Endothelial cell (in vitro differentiated cells): Measurements from ENCODE around the gene CDH22. TPM values are rescaled to one million over a fixed set of nuclear protein-coding genes. Genes with fewer than 3 reads are reported as not detected.

Experiments used
- DNase-seq: peaks from one replicate; pipeline ENCODE4 v3.0.0; 2021; ENCODE audit warnings: low spot score
- H3K27ac Mint-ChIP-seq: one replicate; pipeline ENCODE4 v1.8.0; 2021; ENCODE audit warnings: mixed read lengths, inconsistent platforms; ENCODE audit not compliant: unreplicated experiment
- H3K27me3 Mint-ChIP-seq: one replicate; pipeline ENCODE4 v1.8.0; 2021; ENCODE audit warnings: mild to moderate bottlenecking, moderate library complexity, mixed read lengths, inconsistent platforms; ENCODE audit not compliant: unreplicated experiment
- H3K36me3 Mint-ChIP-seq: one replicate; pipeline ENCODE4 v1.8.0; 2021; ENCODE audit warnings: mild to moderate bottlenecking, low read depth, mixed read lengths, inconsistent platforms; ENCODE audit not compliant: unreplicated experiment
- H3K4me1 Mint-ChIP-seq: one replicate; pipeline ENCODE4 v1.8.0; 2021; ENCODE audit warnings: mild to moderate bottlenecking, mixed read lengths, inconsistent platforms; ENCODE audit not compliant: unreplicated experiment
- H3K4me3 Mint-ChIP-seq: one replicate; pipeline ENCODE4 v1.8.0; 2021; ENCODE audit warnings: mild to moderate bottlenecking, mixed read lengths, inconsistent platforms; ENCODE audit not compliant: unreplicated experiment
- H3K9me3 Mint-ChIP-seq: one replicate; pipeline ENCODE4 v1.8.0; 2021; ENCODE audit warnings: mixed read lengths, inconsistent platforms; ENCODE audit not compliant: unreplicated experiment
- total RNA-seq: library from RNA; stranded (reverse); fragmentation: NEBNext Ultra II Directional; extraction: Animal tissue kit (Norgen Biotek cat#: 25700); gene quantifications from one replicate; pipeline ENCODE4 v1.2.1, GENCODE V29; 2021; ENCODE audit not compliant: unreplicated experiment
- TF ChIP-seq, protein P1 (sequence below): fragments of 200-600 bp; sonication (generic); IDR thresholded peaks from one replicate; pipeline ENCODE4 v1.5.0; 2021; ENCODE audit warnings: antibody characterized with exemption; ENCODE audit not compliant: unreplicated experiment

Gene CDH22
- total RNA-seq, 1 donor from 2014 or later = 1.3 TPM

- Mint-ChIP-seq H3K27ac (no peak overlapping the region), H3K36me3 (no peaks in the 10 kb centered on the region), H3K9me3 (no peaks in the 10 kb centered on the region), H3K4me1 (peaks cover 28% of the 10 kb centered on the region), H3K27me3 (peaks cover 13% of the 10 kb centered on the region), H3K4me3 (no peak overlapping the region)
- no peak for DNase-seq
- TF ChIP-seq, protein P1, sequence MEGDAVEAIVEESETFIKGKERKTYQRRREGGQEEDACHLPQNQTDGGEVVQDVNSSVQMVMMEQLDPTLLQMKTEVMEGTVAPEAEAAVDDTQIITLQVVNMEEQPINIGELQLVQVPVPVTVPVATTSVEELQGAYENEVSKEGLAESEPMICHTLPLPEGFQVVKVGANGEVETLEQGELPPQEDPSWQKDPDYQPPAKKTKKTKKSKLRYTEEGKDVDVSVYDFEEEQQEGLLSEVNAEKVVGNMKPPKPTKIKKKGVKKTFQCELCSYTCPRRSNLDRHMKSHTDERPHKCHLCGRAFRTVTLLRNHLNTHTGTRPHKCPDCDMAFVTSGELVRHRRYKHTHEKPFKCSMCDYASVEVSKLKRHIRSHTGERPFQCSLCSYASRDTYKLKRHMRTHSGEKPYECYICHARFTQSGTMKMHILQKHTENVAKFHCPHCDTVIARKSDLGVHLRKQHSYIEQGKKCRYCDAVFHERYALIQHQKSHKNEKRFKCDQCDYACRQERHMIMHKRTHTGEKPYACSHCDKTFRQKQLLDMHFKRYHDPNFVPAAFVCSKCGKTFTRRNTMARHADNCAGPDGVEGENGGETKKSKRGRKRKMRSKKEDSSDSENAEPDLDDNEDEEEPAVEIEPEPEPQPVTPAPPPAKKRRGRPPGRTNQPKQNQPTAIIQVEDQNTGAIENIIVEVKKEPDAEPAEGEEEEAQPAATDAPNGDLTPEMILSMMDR = no peak
Measured at GRCh38 chr20:46203510-46203837, 104.8 kb downstream of the CDH22 start.

DNA sequence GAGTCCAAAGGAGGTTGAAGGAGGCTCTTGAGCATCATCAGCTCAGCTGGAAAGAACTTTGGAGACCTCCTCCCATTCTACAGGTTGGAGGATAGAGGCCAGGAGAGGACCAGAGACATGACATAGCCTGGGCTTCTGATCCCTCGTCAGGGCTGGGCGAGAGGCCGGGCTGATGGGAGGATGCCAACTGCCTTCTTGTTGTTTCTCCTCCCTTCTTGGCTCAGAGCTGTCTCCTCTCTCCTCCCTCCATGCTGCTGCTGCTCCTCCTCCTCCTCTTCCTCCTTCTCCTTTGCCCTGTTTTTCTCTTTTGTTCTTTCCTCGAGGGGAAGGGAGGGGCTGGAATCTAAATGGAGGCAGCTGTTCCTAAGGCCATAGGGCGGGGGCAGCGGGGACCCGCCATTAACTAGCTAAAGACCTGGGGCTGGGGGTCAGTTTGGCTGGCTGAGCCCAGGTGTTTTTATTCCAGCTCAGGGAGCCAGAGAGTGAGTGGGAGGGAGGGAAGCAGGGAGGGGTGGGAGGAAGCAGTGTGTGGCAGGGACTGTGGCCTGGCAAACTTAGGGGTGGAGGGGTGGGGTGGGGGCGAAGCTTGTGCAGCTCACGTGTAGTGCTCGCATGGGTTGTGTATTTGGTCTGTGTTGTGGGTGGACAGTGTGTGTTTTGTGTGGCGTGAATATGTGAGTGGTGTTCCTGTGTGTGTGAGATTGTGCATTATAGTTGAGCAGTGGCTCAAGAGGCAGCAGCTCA, 105.4 kb downstream of the CDH22 start:
- H3K36me3 Mint-ChIP-seq = no peaks in the 10 kb centered on the region
- peaks cover 29% of the 10 kb centered on the region for H3K4me1 Mint-ChIP-seq

DNA sequence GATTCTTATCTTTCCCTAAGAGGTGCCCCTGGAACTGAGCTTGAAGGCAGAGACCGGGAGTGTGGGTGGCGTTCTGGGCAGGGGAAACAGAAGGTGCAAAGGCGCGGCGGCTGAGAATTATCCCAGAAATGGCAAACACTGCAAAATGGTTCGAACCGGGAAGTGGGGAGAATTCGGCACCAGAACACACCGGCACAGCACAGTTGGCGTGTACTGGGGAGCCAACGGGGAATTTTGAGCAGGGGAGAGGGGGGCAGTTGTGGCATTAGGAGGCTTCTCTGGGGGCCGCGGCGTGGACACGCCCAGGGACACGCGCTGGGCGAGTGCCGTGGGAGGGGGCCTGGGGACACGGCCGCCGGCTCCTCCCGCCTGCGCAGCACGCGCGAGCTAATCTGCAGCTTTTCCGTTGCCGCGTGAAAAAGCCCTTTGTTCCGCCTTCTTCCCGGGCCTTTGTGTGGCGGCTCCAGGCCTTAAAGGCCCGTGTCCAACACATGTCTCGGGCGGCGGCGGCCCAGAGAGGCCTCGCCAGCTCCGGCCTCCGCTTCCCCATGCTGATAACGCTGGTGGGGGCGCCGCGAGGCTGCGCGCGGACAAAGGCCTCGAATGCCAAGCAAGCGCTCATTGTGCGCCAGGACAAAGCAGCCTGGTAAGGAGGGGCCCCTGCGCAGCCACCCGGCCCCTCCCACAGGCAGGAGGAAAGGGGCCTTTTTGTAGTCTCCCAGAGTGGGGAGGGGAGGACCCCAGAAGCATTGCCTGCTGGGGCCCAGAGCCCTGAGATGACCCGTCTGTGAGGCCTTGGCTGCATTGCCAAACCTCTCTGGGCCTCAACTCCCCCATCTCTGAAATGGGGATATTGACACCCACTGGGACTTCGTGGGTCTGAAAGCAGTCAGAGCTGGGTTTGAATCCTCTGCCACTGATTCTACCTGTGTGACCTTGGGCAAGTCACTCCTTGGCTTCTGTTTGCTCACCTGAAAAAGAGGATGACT, 107.4 kb downstream of the CDH22 start:
- H3K36me3 Mint-ChIP-seq = no peaks in the 10 kb centered on the region
- H3K9me3 Mint-ChIP-seq = no peaks in the 10 kb centered on the region
- no peak overlapping the region for H3K27ac Mint-ChIP-seq
- H3K27me3 Mint-ChIP-seq = peaks cover 13% of the 10 kb centered on the region
- H3K4me1 Mint-ChIP-seq = peaks cover 35% of the 10 kb centered on the region
- no peak overlapping the region for H3K4me3 Mint-ChIP-seq
- no peak for DNase-seq
- TF ChIP-seq, protein P1 = no peak

More for the DNA sequence above, 105.4 kb downstream of the CDH22 start:
- TF ChIP-seq, protein P1 = no peak
- H3K27me3 Mint-ChIP-seq = peaks cover 13% of the 10 kb centered on the region
- H3K9me3 Mint-ChIP-seq = no peaks in the 10 kb centered on the region
- H3K4me3 Mint-ChIP-seq = no peak overlapping the region
- no peak for DNase-seq
- no peak overlapping the region for H3K27ac Mint-ChIP-seq

DNA sequence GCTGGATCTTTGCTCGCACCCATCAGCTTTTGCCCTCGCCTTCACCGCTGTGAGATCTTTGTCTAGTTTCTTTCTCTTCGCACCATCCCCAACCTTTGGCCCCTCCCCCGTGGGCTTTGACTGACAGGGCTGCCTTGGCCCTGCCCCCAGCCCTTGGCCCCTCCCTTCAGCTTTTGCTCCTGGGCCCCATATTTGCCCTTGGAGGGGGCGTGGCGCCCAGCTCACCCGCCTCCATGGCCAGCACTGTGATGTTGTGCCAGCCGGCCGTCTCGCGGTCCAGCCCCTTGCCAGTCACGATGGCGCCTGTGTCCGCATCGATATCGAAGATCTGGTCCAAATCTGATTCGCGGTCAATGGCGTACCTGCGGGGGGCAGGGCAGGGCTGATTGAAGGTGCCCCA, 109.1 kb downstream of the CDH22 start:
- Mint-ChIP-seq H3K4me3 (no peak overlapping the region), H3K4me1 (peaks cover 26% of the 10 kb centered on the region), H3K27ac (no peak overlapping the region), H3K27me3 (peaks cover 10% of the 10 kb centered on the region), H3K9me3 (no peaks in the 10 kb centered on the region), H3K36me3 (no peaks in the 10 kb centered on the region)
- no peak for DNase-seq
- TF ChIP-seq, protein P1 = no peak
